Testis (tissue), 3 donors: ENCODE results near the gene PCSK2. TPM values are rescaled to one million over a fixed set of nuclear protein-coding genes. Genes with fewer than 3 reads are reported as not detected.

Experiments
- DNase-seq: peaks from one replicate; pipeline ENCODE4 v3.0.0-alpha.2; 2019
- H3K27ac ChIP-seq, 2 donors: fragments of 200-600 bp; sonication (generic); one replicate each; pipeline ENCODE4 v1.5.1; 2019
- H3K27me3 ChIP-seq: fragments of 200-600 bp; sonication (generic); one replicate; pipeline ENCODE4 v1.5.1; 2019
- H3K36me3 ChIP-seq: fragments of 200-600 bp; sonication (generic); one replicate; pipeline ENCODE4 v1.5.1; 2017; ENCODE audit warnings: low read depth; ENCODE audit errors: missing control alignments
- H3K4me1 ChIP-seq: fragments of 200-600 bp; sonication (generic); one replicate; pipeline ENCODE4 v1.5.1; 2019
- H3K4me3 ChIP-seq, 2 donors: fragments of 200-600 bp; sonication (generic); one replicate each; pipeline ENCODE4 v1.5.1; 2017 to 2019
- H3K9me3 ChIP-seq: fragments of 200-600 bp; sonication (generic); one replicate; pipeline ENCODE4 v1.5.1; 2017
- CTCF ChIP-seq, 3 experiments: fragments of 450-650 bp in 2 of 3; fragments of 200-600 bp in 1 of 3; sonication (generic) in 1 of 3; IDR thresholded peaks; one replicate each; pipeline ENCODE4 v1.5.1; 2016 to 2019; ENCODE audit warnings: antibody characterized with exemption in 3 of 3, mild to moderate bottlenecking in 2 of 3, moderate library complexity in 1 of 3
- POLR2A ChIP-seq: fragments of 450-650 bp; IDR thresholded peaks from one replicate; pipeline ENCODE4 v1.6.1; 2017; ENCODE audit warnings: antibody characterized with exemption, mild to moderate bottlenecking, moderate library complexity
- WGBS, 2 donors: methylation state at CpG; one replicate each; pipeline ENCODE4 v1.1.5; 2018; 5-methylcytosine and 5-hydroxymethylcytosine counted together
- intact Hi-C: fragments of 100-400 bp; cut with DNase I; formaldehyde crosslinking; loops from one replicate; pipeline ENCODE4 v1.15.1; 2023; ENCODE audit warnings: low total_unique reads
- polyA plus RNA-seq: library from polyadenylated mRNA; stranded (reverse); fragments of 350-450 nt; fragmentation: Illumina TruSeq; extraction: RNeasy Lipid Tissue Mini Kit (QIAGEN cat#74804); gene quantifications from one replicate; pipeline ENCODE4 v1.2.3, GENCODE V29; 2014; ENCODE audit warnings: low read depth, low replicate concordance; ENCODE audit not compliant: insufficient read depth
- total RNA-seq, 2 donors: library from RNA; depleted of rRNA; stranded (reverse); fragments of >200 nt; gene quantifications; one replicate each; pipeline ENCODE4 v1.2.3, GENCODE V29; 2016

The PCSK2 gene
- total and polyA plus RNA-seq, 3 donors from 2014 or later: 5.1 to 40.5 (median 11.7) TPM

- intact Hi-C loops: no loop called here
- TF ChIP-seq POLR2A: no peak
- H3K4me1 ChIP-seq: no peaks in the 10 kb centered on the region
- H3K36me3 ChIP-seq: no peaks in the 10 kb centered on the region
- DNase-seq: no peak
- 86 to 87% methylated on average over 11 of the region's 11 CpGs for WGBS, 2 donors
- H3K4me3 ChIP-seq: no peak overlapping the region
- no peaks in the 10 kb centered on the region for H3K9me3 ChIP-seq
- H3K27ac ChIP-seq: no peak overlapping the region
- no peaks in the 10 kb centered on the region for H3K27me3 ChIP-seq
These were observed 216.5 kb downstream of the PCSK2 start for GRCh38 chr20:17443131-17443858.

GRCh38 chr20:17444091-17444490, 217.3 kb downstream of the PCSK2 start:
- WGBS, 2 donors: 68 to 76% methylated on average over 2 of the region's 2 CpGs
- H3K9me3 ChIP-seq: no peaks in the 10 kb centered on the region
- no peak for TF ChIP-seq POLR2A
- TF ChIP-seq CTCF (IDR thresholded peaks at IDR 0.05): no peak
- no peaks in the 10 kb centered on the region for H3K27me3 ChIP-seq
- H3K4me3 ChIP-seq: no peak overlapping the region
- H3K36me3 ChIP-seq: no peaks in the 10 kb centered on the region
- no peak for DNase-seq
- no peak overlapping the region for H3K27ac ChIP-seq
- intact Hi-C loops: no loop called here
- H3K4me1 ChIP-seq: no peaks in the 10 kb centered on the region

GRCh38 chr20:17445543-17445942, 218.7 kb downstream of the PCSK2 start:
- Histone ChIP-seq H3K27me3 (no peaks in the 10 kb centered on the region), H3K27ac (no peak overlapping the region), H3K4me3 (no peak overlapping the region), H3K36me3 (no peaks in the 10 kb centered on the region), H3K4me1 (no peaks in the 10 kb centered on the region), H3K9me3 (no peaks in the 10 kb centered on the region)
- WGBS, 2 donors: 35 to 67% methylated on average over 13 of the region's 13 CpGs
- TF ChIP-seq POLR2A: no peak
- TF ChIP-seq CTCF (IDR thresholded peaks at IDR 0.05): no peak
- DNase-seq: no peak
- intact Hi-C loops: no loop called here

- 88 to 93% methylated on average over 5 of the region's 5 CpGs for WGBS, 2 donors
- H3K27ac ChIP-seq: no peak overlapping the region
- no peaks in the 10 kb centered on the region for H3K4me1 ChIP-seq
- no peaks in the 10 kb centered on the region for H3K9me3 ChIP-seq
- no peak overlapping the region for H3K4me3 ChIP-seq
- TF ChIP-seq POLR2A (no peak), CTCF (IDR thresholded peaks at IDR 0.05) (no peak)
- intact Hi-C loops: no loop called here
- no peaks in the 10 kb centered on the region for H3K36me3 ChIP-seq
- DNase-seq: no peak
- H3K27me3 ChIP-seq: no peaks in the 10 kb centered on the region
These were observed 219.3 kb downstream of the PCSK2 start for GRCh38 chr20:17446171-17446570.

- 94 to 96% methylated on average over 2 of the region's 2 CpGs for WGBS, 2 donors
- H3K4me1 ChIP-seq: no peaks in the 10 kb centered on the region
- H3K27me3 ChIP-seq: no peaks in the 10 kb centered on the region
- no peaks in the 10 kb centered on the region for H3K36me3 ChIP-seq
- no peaks in the 10 kb centered on the region for H3K9me3 ChIP-seq
- TF ChIP-seq POLR2A (no peak), CTCF (IDR thresholded peaks at IDR 0.05) (no peak)
- intact Hi-C loops: no loop called here
- H3K4me3 ChIP-seq: no peak overlapping the region
- no peak for DNase-seq
- no peak overlapping the region for H3K27ac ChIP-seq
These were observed 221.2 kb downstream of the PCSK2 start for GRCh38 chr20:17448071-17448470.
